ENCODE results near the gene KLHL29.

KLHL29 gene

GRCh38 chr2:23756593-23757292, 371.8 kb downstream of the KLHL29 start:
- no peak for DNase-seq

GRCh38 chr2:23757686-23758433, 372.9 kb downstream of the KLHL29 start:
- DNase-seq, result no peak
